TTC549 (cell line): ENCODE data around the gene ZNF256.

Experiments used
- FAIRE-seq: peaks from 2 replicates; lab custom pipeline; 2012; peaks lifted over from hg19 to GRCh38; lab: Jason Lieb, UNC

The ZNF256 gene

DNA sequence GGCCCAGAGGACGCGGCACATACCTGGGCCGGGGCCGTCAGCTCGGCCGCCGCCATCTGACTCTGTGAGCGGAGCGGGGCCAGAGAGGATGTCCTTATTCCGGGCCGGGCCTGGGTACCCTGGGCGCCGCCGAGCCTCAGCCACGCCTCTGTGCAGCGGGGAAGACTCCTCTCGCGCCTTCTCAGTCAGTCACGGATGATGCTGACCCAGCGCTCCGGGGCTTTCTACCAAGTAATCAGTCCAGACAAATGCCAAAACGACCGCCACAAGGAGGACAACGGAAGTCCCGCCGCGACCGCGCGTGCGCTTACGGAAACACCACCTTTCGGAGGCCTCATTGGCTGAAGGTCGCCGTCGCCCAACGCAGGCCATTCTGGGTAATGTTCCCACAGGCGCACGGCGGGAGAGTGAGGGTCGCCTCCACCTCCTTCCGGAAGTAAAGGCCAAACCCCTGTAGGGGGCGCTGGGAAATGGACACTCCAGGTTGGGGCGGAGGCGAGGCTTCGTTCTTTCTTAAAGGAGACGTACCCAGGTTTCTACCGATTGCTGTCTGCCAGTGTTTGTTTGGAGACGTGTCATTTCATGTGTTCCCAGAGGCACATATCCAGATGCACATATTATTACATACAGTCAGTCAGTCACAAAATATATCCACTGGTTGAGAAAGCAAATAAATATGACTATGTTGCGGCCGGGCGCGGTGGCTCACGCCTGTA is at the start of gene ZNF256:
ZNF256 (minus strand) TSS at position 288 of the 716 bp plus-strand sequence; CDS start at position 56, 232 bp downstream.
- peak; percentile 97 for FAIRE-seq

DNA sequence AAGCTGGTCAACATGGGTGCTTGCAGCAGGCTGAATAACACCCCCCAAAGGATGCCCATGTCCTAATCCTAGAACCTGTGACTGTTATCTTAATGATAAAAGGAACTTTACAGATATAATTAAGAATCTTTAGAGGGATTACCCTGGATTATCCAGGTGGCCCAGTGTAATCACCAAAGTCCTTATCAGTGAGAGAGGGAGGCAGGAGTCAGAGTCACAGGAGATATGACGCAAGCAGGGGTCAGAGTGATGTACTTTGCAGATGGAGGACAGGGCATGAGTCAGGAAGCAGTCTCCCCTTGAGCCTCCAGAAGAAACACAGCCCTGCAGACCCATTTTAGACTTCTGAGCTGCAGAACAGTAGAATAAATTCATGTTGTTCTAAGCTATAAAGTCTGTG is 45.3 kb upstream of the ZNF256 start:
- no peak for FAIRE-seq

DNA sequence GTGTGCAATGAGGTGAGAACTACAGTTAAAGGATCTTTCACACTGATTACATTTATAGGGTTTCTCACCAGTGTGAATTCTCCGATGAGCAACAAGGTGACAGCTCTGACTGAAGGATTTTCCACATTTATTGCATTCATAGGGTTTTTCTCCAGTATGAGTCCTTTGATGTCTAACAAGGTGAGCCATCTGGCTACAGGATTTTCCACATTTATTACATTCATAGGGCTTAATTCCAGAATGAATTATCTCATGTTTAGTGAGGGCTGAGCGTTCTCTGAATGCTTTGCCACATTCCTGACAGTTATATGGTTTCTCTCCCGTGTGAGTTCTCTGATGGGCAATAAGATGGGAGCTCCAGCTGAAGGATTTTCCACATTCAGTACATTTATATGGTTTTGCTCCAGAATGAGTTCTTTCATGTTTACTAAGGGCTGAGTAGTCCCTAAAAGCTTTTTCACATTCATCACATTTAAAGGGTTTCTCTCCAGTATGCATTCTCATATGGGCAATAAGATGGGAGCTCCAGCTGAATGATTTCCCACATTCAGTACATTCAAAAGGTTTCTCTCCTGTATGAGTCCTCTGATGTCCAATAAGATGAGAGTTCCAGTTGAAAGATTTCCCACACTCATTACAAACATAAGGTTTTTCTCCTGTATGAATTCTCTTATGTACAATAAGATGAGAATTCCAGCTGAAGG is 31.2 kb upstream of the ZNF256 start:
- no peak for FAIRE-seq

DNA sequence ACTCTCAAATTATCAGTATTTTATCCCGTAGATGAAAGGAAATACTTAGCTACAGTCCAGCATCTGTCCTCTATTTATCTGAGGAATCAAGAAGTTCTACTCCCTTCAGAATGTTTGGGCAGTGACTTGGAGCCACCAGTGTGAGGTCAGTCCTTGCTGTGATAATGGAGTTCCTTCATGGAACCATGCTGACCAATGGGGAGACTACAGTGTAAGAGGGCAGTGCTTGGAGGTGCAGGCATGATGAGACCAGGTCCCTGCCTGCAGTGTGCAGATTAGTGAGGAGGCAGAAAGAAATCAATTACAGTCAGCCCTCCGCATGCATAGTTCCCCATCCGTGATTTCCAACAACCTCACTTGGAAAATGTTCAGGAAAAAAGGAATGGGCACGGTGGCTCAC is 26.9 kb upstream of the ZNF256 start, which contains the start of gene C19orf18:
C19orf18 (minus strand) TSS at position 101 of the 400 bp plus-strand sequence. CDS start 102 bp downstream, outside the sequence.
- no peak for FAIRE-seq

DNA sequence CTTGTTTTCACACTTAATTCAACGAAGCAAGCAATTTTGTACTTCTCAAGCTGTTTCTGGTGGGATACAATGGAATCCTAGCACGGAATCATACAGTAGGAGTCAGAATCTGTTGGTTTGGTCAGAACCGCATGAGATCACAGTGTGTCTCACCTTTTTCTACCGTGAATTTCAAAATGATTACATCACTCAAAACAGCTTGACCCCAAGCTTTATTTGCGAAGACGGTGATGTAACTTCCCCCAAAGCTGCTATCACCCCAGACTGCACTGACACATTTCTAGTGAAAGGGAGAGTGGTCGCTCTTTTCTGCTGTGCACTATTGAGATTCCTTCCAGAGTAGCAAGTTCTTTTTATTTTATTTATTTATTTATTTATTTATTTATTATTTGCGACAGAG is 17.3 kb upstream of the ZNF256 start:
- FAIRE-seq: no peak

DNA sequence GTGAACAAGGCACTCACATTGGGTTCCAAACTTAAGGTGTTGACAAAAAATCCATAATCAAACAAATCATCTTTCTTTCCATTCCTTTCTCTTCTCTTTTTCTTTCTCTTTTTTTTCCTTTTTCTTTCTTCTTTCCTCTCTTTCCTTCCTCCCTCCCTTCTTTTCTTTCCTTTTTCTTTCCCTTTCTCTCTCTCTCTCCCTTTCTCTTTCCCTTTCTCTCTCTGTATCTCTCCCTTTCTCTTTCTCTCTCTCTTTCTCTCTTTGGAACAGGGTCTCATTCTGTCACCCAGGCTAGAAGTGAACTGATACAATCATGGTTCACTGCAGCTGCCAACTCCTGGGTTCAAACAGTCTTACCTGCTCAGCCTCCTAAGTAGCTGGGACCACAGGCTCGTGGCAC is 14.3 kb upstream of the ZNF256 start:
- FAIRE-seq: no peak

DNA sequence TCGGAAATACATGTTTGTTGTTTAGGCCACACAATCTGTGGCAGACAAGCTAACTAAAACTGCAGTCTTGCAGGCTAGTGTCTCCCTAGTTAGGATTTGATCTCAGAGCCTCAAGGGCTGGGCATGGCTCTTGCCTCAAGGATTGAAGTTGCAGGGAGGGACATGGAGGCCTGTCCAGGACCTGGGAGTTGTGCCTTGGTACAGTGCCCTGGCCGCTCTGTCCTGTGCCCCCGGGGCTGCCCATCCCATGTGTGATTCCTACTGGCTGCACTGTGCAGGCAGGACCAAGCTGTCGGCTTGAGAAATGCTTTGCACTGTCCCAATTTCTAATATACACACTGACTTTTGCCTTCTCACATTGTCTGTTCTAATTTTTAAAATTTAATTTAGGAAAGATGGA is 7.5 kb upstream of the ZNF256 start:
- FAIRE-seq: no peak

DNA sequence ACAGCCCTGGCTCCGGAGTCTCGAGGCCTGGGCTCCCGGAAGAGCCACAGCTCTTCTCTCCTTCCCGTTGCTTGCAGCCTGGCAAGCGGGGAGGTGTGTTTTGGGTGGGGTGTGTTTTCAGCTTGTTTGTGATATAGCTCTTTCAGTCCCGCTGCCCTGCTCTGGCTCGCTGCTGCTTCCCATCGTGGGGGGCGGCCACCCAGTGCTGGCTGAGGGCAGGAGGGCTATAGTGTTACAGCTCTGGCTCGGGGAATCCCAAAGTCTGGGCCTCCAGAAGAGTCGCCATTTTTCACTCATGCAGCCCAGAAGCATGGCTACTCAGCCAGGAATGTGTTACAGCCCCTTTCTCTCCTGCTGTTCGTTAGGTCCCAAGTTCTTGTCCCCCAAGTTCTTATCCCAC is 2.2 kb upstream of the ZNF256 start:
- FAIRE-seq: no peak

DNA sequence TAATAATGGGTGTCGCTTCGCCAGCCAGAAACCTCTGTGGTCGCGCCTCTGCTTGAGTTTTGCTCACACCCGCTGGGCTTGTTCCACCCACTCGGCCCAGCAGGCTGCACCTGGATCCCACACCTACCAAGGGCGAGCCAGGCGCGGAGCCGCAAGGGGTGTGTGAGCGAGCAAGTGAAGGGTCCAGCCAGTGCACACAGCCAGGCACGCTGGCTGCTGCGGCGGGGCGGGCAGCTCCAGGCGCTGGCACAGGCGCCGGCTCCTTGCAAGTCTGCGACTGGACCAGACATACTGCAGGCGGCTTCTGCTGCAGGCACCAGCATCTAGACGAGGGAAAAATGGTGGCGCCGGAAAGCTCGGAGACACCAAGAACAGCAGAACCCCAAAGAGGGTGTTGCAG is 1.8 kb upstream of the ZNF256 start:
- FAIRE-seq: no peak

DNA sequence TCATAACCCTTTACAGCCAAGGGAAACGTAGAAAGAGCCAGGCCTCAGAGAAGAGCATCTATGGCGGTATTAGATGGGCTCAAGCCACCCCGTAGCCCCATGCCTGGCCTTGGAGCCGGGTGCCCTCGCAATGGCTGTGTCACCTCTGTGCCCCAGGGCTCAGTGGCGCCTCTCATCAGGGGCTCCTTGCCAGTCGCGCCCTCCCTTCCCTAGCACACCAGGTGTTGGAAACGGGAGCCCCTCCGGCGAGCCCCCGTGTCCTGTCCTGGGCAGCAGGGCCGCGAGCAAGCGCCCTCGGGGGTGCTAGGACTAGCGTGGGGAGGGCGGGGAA is 453 bp downstream of the ZNF256 start:
- no peak for FAIRE-seq

DNA sequence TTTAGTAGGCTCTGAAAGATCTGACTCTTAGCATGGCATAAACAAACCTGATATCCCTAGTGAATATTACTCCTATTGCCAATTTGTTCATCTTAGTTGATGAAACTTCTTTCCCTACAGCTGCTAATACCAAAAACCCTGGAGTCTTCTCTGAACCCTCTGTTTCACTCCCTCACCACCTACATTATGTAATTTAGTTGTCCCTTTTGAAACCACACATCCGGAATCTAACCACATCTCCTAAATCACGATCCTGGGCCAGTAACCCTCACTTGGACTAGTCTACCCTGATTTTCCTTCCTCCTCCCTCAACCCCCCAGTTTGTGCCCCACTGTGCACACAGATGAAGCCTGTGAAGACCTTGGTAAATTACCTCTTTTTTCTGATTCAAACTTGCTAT is 1.2 kb downstream of the ZNF256 start:
- FAIRE-seq: no peak

DNA sequence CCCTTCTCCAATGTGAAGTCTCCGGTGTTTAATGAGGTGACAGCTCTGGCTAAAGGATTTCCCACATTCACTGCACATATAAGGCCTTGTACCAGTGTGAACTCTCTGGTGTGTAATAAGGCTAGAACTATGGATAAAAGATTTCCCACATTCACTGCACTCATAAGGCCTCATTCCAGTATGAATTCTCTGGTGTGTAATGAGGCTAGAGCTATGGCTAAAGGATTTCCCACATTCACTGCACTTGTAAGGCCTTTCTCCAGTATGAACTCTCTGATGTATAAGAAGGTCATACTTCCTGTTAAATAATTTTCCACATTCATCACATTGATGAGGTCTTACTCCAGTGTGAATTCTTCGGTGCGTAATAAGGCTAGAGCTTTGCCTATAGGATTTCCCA is 5.9 kb downstream of the ZNF256 start:
- FAIRE-seq: no peak

DNA sequence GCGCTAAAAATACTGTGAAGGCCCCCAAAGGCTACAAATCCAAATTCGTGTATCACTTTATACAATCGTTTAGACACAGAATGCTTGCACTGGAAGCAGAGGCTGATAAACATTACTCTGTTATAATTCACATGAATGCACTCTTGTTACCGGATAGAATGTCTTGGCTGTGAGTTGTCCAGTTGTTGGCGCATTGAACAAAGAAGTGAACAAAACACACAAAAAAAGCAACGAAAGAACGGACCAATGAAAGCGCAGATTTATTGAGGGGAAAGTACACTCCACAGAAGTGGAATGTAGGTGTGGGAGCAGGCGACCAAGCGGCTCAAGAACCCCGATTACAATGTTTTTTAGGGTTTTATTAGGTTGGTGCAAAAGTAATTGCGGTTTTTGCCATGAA is 11.8 kb downstream of the ZNF256 start:
- FAIRE-seq: no peak

DNA sequence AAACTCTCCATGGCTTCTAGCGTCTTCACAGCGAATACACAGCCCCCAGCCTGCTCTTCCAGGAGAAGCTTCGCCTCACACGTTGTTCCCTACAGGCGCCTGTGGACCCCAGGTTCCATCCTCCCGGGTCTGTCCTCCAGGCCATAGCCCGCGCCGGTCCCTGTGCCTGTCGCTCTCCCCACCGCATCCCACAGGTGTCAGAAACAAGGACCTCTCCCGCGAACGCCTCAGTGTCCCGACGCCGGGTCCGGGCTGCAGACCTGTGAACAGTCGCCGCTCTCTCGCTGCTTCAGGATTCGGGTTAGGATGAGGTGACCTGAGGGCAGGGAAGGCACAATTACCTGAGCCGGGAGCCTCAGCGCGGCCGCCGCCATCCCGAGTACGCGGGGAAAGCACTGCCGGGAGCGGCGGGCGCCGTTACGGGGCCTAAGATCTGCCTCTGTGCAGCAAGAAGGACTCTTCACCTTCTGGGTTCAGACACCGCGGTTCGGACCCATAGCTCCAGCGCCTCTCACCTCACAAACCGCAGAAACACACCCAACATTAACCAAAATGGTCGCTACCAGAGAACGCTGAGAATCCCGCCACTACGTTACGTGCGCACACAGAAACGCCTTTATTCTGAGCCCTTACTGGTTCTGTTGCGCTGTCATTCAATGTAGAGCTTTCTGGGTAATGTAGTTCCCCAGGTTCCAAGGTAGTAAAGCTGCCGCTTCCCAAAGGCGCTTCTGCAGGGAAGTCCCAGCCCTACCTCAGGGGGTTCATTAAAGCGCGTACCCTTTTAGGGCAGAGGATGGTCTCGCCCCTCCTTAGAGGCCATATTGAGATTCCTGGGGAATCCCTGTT is 12.5 kb downstream of the ZNF256 start, which contains the start of gene ZNF418:
ZNF418 (minus strand) TSS at position 583 of the 846 bp plus-strand sequence. CDS start 1,580 bp downstream, outside the sequence.
- peak; percentile 73 for FAIRE-seq

DNA sequence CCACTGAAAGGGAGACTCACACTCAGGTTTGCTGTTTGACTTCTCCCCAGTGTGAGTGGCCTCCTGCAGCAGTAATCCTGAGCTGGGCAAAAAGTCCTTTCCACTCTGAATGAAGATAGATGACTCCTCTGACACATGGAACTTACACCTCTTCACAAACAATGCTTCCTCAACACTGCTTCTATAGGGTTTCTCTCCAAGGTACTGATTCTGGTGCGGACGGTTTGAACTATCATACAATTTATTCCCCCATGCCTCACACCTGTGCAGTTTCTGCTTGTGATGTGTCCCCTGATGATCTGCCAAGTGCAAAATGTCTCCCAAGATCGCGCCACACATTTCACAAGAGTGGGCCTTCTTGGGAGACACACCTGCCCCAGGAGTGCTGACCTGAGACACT is 19.9 kb downstream of the ZNF256 start:
- no peak for FAIRE-seq

DNA sequence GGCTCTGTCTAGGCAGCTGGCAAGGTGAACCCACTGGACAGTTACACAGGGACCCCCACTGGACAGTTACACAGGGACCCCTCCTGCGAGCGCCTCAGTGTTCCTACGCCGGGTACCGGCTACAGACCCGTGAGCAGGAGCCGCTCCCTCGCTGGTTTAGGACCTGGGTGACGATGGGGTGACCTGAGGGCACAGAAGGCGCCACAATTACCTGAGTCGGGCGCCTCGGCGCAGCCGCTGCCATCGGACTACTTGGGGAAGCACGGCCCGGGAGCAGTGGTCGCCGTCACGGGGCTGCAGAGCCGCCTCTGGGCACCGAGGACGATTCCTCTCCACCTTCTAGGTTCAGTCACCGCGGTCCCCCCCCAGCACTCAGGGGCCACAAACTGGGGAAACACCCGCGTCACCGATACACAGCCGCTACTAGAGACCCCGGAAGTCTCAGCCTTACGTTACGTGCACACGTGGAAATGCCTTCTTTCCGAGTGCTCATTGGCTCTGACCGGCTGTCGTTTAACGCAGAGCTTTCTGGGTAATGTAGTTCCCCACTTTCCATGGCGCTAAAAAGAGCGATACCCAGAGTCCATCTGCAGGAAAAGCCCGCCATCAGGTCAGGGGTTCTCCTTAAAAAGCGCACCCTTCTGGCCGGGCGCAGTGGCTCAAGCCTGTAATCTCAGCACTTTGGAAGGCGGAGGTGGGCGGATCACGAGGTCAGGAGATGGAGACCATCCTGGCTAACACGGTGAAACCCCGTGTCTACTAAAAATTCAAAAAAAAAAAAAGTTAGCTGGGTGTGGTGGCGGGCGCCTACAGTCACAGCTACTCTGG is 31.1 kb downstream of the ZNF256 start, which contains the start of gene ZNF417:
ZNF417 (minus strand) TSS at position 425 of the 828 bp plus-strand sequence; CDS start at position 244, 181 bp downstream.
- FAIRE-seq: peak; percentile 86

DNA sequence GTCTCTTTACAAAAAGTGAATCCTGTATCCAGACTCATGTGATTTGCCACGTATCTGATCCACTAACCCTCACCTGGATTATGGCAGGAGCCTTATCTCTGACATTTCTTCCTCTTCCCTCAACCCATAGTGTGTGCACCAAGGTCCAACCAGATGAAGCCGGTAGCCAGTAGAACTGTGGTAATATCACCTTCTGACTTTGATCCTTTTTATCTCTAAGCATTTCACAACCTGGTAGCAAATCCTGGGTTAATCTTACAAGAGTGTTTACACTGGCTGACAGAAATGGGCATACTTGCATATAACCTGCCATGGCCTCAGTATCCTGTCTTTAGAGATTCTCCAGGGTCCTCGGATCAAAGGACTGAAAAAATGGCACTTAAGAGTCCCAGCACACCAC is 33.0 kb downstream of the ZNF256 start:
- FAIRE-seq: no peak

DNA sequence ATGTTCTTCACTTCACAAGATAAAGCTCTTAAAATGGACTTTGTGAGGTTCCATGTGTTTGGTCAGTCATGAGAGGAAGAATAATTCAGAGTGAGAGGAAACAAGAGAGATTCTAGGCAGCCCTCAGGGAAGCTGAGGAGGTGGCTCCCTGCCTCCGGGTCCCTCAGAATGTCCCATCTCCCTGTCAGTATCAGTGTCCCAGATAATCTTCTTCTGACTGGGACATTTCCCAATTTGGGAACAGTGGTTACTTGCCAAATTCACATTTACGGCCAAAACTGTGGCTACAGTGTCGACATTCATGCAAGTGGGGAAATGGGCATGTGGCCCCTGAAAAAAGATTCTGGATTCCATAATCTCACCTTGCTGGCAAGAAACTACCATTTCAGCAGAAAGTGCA is 40.1 kb downstream of the ZNF256 start:
- no peak for FAIRE-seq

DNA sequence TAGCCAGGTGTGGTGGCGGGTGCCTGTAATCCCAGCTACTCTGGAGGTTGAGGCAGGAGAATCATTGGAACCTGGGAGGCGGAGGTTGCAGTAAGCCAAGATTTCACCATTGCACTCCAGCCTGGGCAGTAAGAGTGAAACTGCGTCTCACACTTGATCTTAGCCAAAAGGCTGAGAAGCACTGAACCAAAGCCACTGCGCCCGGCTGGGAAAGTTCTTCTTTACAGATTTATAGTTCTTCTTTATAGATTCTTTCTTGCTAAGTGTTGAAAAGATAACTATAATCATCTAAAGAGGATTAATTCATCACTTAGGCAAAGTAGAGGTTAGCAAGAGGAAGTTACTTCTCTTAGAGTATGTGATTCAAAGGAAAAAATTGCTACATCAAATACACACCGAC is 42.2 kb downstream of the ZNF256 start:
- no peak for FAIRE-seq

DNA sequence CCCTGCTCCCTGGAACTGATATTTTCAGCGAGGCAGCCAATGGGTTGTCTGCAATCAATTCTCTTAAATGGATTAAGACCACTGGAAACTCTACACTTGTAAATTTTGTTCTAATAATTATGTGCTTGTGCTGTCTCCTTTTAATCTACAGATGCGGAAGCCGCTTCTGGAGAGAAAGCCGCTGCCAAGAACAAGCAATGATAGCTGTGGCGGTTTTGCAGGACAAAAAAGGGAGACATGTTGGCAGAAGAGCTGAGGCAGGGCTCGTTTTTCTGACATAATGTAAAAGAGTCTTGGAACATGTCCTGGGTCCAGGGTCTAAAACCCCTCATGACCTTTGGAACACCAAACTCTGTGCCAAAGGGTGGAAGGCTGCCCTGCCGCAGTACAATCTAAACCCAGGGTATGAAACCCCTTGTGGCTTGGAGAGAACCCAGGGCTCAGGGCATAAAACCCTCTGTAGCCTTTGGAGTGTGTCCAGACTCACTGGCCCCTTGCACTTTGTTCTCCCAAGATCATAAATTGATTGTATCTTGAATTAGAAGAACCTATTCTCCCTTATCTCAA is 43.8 kb downstream of the ZNF256 start:
- FAIRE-seq: no peak

DNA sequence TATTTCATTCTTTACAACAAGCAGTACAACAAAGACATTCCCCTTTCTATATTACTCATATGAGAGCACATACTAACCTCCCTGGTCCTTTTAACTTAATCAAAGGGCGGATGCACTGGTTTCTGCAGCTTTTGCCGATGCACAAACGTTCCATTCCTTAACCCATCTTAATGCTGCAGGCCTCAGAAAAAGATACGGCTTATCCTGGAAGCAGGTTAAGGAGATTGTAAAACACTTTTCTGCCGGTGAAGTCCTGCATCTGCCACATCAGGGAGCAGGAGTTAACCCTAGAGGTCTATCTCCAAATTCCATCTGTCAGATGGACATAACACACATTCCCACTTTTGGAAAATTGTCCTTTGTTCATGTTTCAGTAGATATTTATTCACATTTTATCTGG is 47.2 kb downstream of the ZNF256 start:
- FAIRE-seq: no peak
